Calu3 (cell line): ENCODE data around the gene S100A11. TPM values are rescaled to one million over a fixed set of nuclear protein-coding genes. Genes with fewer than 3 reads are reported as not detected.

Experiments used
- BruUV-seq: library from RNA; stranded (reverse); fragments of 400-500 nt; replicated peaks from 2 replicates; lab custom pipeline; 2021; lab: Mats Ljungman, UMichigan
- CTCF ChIA-PET: fragments of 300-600 bp; sonication (Branson Sonifier 250); formaldehyde crosslinking; loops from one replicate; lab custom pipeline; 2022; ENCODE audit warnings: antibody characterized with exemption; lab: Charles Lee
- DNase-seq: peaks from one replicate; pipeline ENCODE4 v3.0.0; 2022
- H3K27ac Mint-ChIP-seq: one replicate; pipeline ENCODE4 v1.8.0; 2022; ENCODE audit warnings: mixed read lengths; ENCODE audit not compliant: unreplicated experiment
- H3K27me3 Mint-ChIP-seq: one replicate; pipeline ENCODE4 v1.8.0; 2022; ENCODE audit warnings: mixed read lengths; ENCODE audit not compliant: unreplicated experiment
- H3K36me3 Mint-ChIP-seq: one replicate; pipeline ENCODE4 v1.8.0; 2022; ENCODE audit warnings: mild to moderate bottlenecking, moderate library complexity, mixed read lengths; ENCODE audit not compliant: insufficient read depth, unreplicated experiment
- H3K4me1 Mint-ChIP-seq: one replicate; pipeline ENCODE4 v1.8.0; 2022; ENCODE audit warnings: mild to moderate bottlenecking, low read depth, mixed read lengths; ENCODE audit not compliant: unreplicated experiment
- H3K4me3 Mint-ChIP-seq: one replicate; pipeline ENCODE4 v1.8.0; 2022; ENCODE audit warnings: mild to moderate bottlenecking, low read depth, moderate library complexity, mixed read lengths; ENCODE audit not compliant: unreplicated experiment
- H3K9me3 Mint-ChIP-seq: one replicate; pipeline ENCODE4 v1.8.0; 2022; ENCODE audit warnings: low read depth, mixed read lengths; ENCODE audit not compliant: unreplicated experiment
- CTCF ChIP-seq: fragments of 200-600 bp; IDR thresholded peaks from one replicate; pipeline ENCODE4 v1.8.0; 2022; ENCODE audit warnings: antibody characterized with exemption; ENCODE audit not compliant: unreplicated experiment
- intact Hi-C: fragments of 100-400 bp; cut with micrococcal nuclease; formaldehyde crosslinking; loops from one replicate; pipeline ENCODE4 v1.10.0; 2022; ENCODE audit not compliant: unreplicated experiment
- total RNA-seq: library from RNA; stranded (reverse); gene quantifications from 2 replicates; pipeline ENCODE4 v1.2.3, GENCODE V29; 2022

The S100A11 gene
- total RNA-seq, 1 experiment from 2014 or later, result 1,217 TPM

GRCh38 chr1:152061952-152062351 lies 25.1 kb upstream of the S100A11 start:
- intact Hi-C loops, result no loop called here
- no peaks in the 10 kb centered on the region for H3K4me1 Mint-ChIP-seq
- CTCF ChIA-PET, result no interaction called here
- TF ChIP-seq CTCF, result no peak
- no peaks in the 10 kb centered on the region for H3K36me3 Mint-ChIP-seq
- H3K27ac Mint-ChIP-seq, result no peak overlapping the region
- no peak overlapping the region for H3K4me3 Mint-ChIP-seq
- no TSS peak for BruUV-seq
- no peaks in the 10 kb centered on the region for H3K9me3 Mint-ChIP-seq
- no peak for DNase-seq
- H3K27me3 Mint-ChIP-seq, result peaks cover 9% of the 10 kb centered on the region

GRCh38 chr1:152053375-152053774 lies 16.6 kb upstream of the S100A11 start:
- no peak for DNase-seq
- intact Hi-C loops, result loop anchor here (2.0 to 10.0 kb wide), 3 partner anchors 59 to 405 kb away; no protein-coding TSS in a partner anchor
- Mint-ChIP-seq H3K27me3 (peaks cover 40% of the 10 kb centered on the region), H3K9me3 (no peaks in the 10 kb centered on the region), H3K4me1 (peaks cover 33% of the 10 kb centered on the region), H3K4me3 (no peak overlapping the region), H3K36me3 (peaks cover 3% of the 10 kb centered on the region), H3K27ac (no peak overlapping the region)
- CTCF ChIA-PET, result interaction anchor here (0.6 to 1.7 kb wide), 9 partner anchors 19 to 405 kb away, joined by 3 to 7 read pairs (median 4); no protein-coding TSS in a partner anchor
- TF ChIP-seq CTCF, result no peak
- no TSS peak for BruUV-seq

GRCh38 chr1:152052606-152053005 lies 15.8 kb upstream of the S100A11 start:
- Mint-ChIP-seq H3K4me3 (no peak overlapping the region), H3K27me3 (peaks cover 40% of the 10 kb centered on the region), H3K4me1 (peaks cover 33% of the 10 kb centered on the region), H3K36me3 (peaks cover 11% of the 10 kb centered on the region), H3K9me3 (no peaks in the 10 kb centered on the region), H3K27ac (no peak overlapping the region)
- no TSS peak for BruUV-seq
- TF ChIP-seq CTCF, result peak; percentile 95
- peak; percentile 93 for DNase-seq
- intact Hi-C loops, result loop anchor here (1.0 to 10.0 kb wide), 5 partner anchors 60 to 406 kb away; no protein-coding TSS in a partner anchor
- CTCF ChIA-PET, result interaction anchor here (0.6 to 1.7 kb wide), 10 partner anchors 15 to 407 kb away, joined by 3 to 7 read pairs (median 4); no protein-coding TSS in a partner anchor

- BruUV-seq, result no TSS peak
- Mint-ChIP-seq H3K9me3 (no peaks in the 10 kb centered on the region), H3K27ac (peak overlapping the region; percentile 84), H3K36me3 (peaks cover 16% of the 10 kb centered on the region), H3K4me1 (peaks cover 33% of the 10 kb centered on the region), H3K4me3 (no peak overlapping the region), H3K27me3 (peaks cover 36% of the 10 kb centered on the region)
- DNase-seq, result no peak
- CTCF ChIA-PET, result no interaction called here
- intact Hi-C loops, result loop anchor here (10.0 kb wide), 1 partner anchor 294 kb away; no protein-coding TSS in a partner anchor
- TF ChIP-seq CTCF, result no peak
Measured at GRCh38 chr1:152050886-152051675, 14.3 kb upstream of the S100A11 start.
